GM19324 (cell line): ENCODE results near the gene SLC25A51.
"Not testable (repeated sequence)": the region's sequence is repeated elsewhere in the genome, so short reads cannot be mapped to it uniquely, and the experiment has no call there.

Source experiments
- ATAC-seq: cut with Tn5 transposase; IDR thresholded peaks from one replicate; pipeline ENCODE4 v1.9.1; 2021; ENCODE audit warnings: mild to moderate bottlenecking, moderate library complexity; ENCODE audit not compliant: unreplicated experiment, low FRiP score

Gene SLC25A51

GRCh38 chr9:37920471-37921167 lies 16.7 kb upstream of the SLC25A51 start:
- ATAC-seq: no peak

GRCh38 chr9:37919956-37920335 lies 16.0 kb upstream of the SLC25A51 start:
- no peak for ATAC-seq

- no peak for ATAC-seq
These were observed 15.5 kb upstream of the SLC25A51 start for GRCh38 chr9:37919246-37919955.

- no peak for ATAC-seq
These were observed 14.8 kb upstream of the SLC25A51 start for GRCh38 chr9:37918665-37919170.

GRCh38 chr9:37917801-37918664 lies 14.1 kb upstream of the SLC25A51 start:
- ATAC-seq: no peak

GRCh38 chr9:37917313-37917731 lies 13.4 kb upstream of the SLC25A51 start:
- ATAC-seq: no peak

GRCh38 chr9:37916471-37917312 lies 12.8 kb upstream of the SLC25A51 start:
- no peak for ATAC-seq

GRCh38 chr9:37915911-37916470 lies 12.1 kb upstream of the SLC25A51 start:
- no peak for ATAC-seq

- ATAC-seq: no peak
These were observed 10.9 kb upstream of the SLC25A51 start for GRCh38 chr9:37914701-37915358.

- ATAC-seq: no peak
These were observed 10.2 kb upstream of the SLC25A51 start for GRCh38 chr9:37914154-37914551.

GRCh38 chr9:37913480-37914153 lies 9.7 kb upstream of the SLC25A51 start:
- ATAC-seq: no peak

GRCh38 chr9:37911271-37911681 lies 7.3 kb upstream of the SLC25A51 start:
- ATAC-seq: no peak

- ATAC-seq: no peak
These were observed 6.3 kb upstream of the SLC25A51 start for GRCh38 chr9:37910271-37910670.

- ATAC-seq: not testable (repeated sequence)
These were observed 5.9 kb upstream of the SLC25A51 start for GRCh38 chr9:37909836-37910235.

- no peak for ATAC-seq
These were observed 5.4 kb upstream of the SLC25A51 start for GRCh38 chr9:37909326-37909725.

GRCh38 chr9:37908698-37909186 lies 4.8 kb upstream of the SLC25A51 start:
- ATAC-seq: no peak

- no peak for ATAC-seq
These were observed 4.4 kb upstream of the SLC25A51 start for GRCh38 chr9:37908283-37908682.
